ENCODE measurements around the gene AQR. TPM values are rescaled to one million over a fixed set of nuclear protein-coding genes. Genes with fewer than 3 reads are reported as not detected.

The AQR gene
- polyA plus RNA-seq, 1 of the 3 experiments (the other 2 are of a cell fraction), result 11.6 TPM

DNA sequence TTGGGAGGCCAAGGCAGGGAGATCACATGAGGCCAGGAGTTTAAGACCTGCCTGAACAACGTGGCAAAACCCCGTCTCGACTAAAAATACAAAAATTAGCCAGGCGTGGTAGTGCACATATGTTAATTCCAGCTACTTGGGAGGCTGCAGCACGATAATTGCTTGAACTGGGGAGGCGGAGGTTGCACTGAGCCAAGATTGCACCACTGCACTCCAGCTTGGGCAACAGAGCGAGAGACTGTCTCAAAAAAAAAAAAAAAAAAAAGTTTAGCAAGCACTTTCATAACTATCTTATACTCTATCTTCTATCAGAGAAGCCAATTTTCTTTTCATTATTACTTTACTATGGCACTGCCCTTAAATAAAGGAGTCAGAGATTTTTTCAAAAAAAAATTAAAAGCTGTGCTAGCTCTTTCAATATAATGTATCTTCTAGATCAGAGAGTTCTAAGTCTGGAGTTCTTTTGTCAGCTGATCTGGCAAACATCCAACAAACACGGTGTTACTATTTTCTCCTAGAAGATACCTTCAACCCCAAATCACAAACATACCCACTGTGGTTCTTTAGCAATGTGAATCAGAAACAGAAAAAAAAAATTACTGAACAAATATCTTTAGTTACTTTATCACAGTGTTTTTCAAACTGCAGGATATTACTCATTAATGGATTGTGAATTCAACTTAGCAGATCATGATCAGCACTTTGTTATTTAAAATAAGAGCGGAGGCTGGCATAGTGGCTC is 15.5 kb upstream of the AQR start:
- H3K27ac ChIP-seq (ENCODE audit: low read depth in 2 of 2, low read length in 1 of 2), result peak overlapping the region in 1 of 2 experiments; percentile 52; a peak in 2 of 4 replicates
- POLR2A ChIA-PET, result interaction anchor here (0.6 kb wide), 1 partner anchor 68 kb away, joined by 4 read pairs; no protein-coding TSS in a partner anchor
- H3F3A ChIP-seq (replicated peaks; ENCODE audit: insufficient read depth), result peaks cover 16% of the 10 kb centered on the region
- H3K4me2 ChIP-seq, result peak overlapping the region; percentile 63
- peaks cover 29 to 36% of the 10 kb centered on the region in 2 experiments for H3K36me3 ChIP-seq (replicated peaks in 1 of 2; ENCODE audit: control insufficient read depth in 1 of 2, insufficient read depth in 2 of 2, low read length in 1 of 2)
- no peaks in the 10 kb centered on the region for H3K9me2 ChIP-seq
- no peak overlapping the region for H3K4me3 ChIP-seq (ENCODE audit: low read depth in 2 of 2, low read length in 1 of 2)
- peaks cover 58% of the 10 kb centered on the region for H3K79me2 ChIP-seq (ENCODE audit: insufficient read depth)
- H4K20me1 ChIP-seq (ENCODE audit: insufficient read depth), result no peaks in the 10 kb centered on the region
- DNase-seq, result no peak
- CTCF ChIA-PET, result interaction anchor here (7.9 kb wide), 1 partner anchor 16 kb away, joined by 37 read pairs; the partner anchor contains the start of gene AQR
- 83% methylated on average over 9 of the region's 9 CpGs for WGBS (ENCODE audit: low lambda C conversion rate)
- no peaks in the 10 kb centered on the region for H3K27me3 ChIP-seq (ENCODE audit: insufficient read depth)
- H2AFZ ChIP-seq (ENCODE audit: low read depth), result no peak overlapping the region
- no peaks in the 10 kb centered on the region for H3K9me3 ChIP-seq
- TF ChIP-seq SIN3A (IDR thresholded peaks at IDR 0.05; ENCODE audit: borderline replicate concordance, low read depth, low read length) (no peak), NFIC (IDR thresholded peaks at IDR 0.05; ENCODE audit: borderline replicate concordance) (peak; percentile 21; the same call in 1 of the 2 replicates)
- peak overlapping the region; percentile 19; the same call in 1 of the 2 replicates for H3K9ac ChIP-seq
- peaks cover 9 to 12% of the 10 kb centered on the region in 2 experiments; a peak in 3 of 4 replicates for H3K4me1 ChIP-seq (ENCODE audit: control insufficient read depth in 1 of 2, insufficient read depth in 2 of 2, low read depth in 1 of 2, low read length in 1 of 2)

DNA sequence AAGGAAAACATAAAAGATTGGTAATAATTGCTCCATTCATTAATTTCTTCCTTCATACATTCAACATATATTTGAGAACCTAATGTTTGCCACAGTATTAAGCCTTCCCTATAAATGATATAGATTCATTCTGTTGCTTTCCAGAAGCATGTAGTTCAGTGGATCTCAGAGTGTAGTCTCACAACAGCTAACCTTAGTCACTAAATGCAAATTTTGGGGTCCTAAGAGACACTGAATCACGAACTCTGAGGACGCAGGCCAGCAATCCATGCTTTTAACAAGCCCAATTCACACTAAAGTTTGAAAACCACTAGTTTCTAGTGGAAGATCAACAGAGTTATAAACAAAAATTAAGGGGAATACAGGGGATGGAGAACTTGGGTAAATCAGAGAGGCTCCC is 7.2 kb upstream of the AQR start:
- TF ChIP-seq POLR2AphosphoS5 (IDR thresholded peaks at IDR 0.05; ENCODE audit: low read depth, low read length) (no peak), FOSL2 (IDR thresholded peaks at IDR 0.05; ENCODE audit: borderline replicate concordance, low read depth) (no peak), EP300 (IDR thresholded peaks at IDR 0.05; ENCODE audit: borderline replicate concordance in 1 of 2, low read depth in 1 of 2, low read length in 1 of 2) (no peak), MXI1 (IDR thresholded peaks at IDR 0.05; ENCODE audit: low read depth, low read length) (no peak), CHD2 (IDR thresholded peaks at IDR 0.05; ENCODE audit: low read length, partially characterized antibody) (no peak), USF2 (IDR thresholded peaks at IDR 0.05; ENCODE audit: borderline replicate concordance, low read depth, low read length) (no peak), TCF12 (IDR thresholded peaks at IDR 0.05) (no peak)
- TF ChIP-seq, protein P1, sequence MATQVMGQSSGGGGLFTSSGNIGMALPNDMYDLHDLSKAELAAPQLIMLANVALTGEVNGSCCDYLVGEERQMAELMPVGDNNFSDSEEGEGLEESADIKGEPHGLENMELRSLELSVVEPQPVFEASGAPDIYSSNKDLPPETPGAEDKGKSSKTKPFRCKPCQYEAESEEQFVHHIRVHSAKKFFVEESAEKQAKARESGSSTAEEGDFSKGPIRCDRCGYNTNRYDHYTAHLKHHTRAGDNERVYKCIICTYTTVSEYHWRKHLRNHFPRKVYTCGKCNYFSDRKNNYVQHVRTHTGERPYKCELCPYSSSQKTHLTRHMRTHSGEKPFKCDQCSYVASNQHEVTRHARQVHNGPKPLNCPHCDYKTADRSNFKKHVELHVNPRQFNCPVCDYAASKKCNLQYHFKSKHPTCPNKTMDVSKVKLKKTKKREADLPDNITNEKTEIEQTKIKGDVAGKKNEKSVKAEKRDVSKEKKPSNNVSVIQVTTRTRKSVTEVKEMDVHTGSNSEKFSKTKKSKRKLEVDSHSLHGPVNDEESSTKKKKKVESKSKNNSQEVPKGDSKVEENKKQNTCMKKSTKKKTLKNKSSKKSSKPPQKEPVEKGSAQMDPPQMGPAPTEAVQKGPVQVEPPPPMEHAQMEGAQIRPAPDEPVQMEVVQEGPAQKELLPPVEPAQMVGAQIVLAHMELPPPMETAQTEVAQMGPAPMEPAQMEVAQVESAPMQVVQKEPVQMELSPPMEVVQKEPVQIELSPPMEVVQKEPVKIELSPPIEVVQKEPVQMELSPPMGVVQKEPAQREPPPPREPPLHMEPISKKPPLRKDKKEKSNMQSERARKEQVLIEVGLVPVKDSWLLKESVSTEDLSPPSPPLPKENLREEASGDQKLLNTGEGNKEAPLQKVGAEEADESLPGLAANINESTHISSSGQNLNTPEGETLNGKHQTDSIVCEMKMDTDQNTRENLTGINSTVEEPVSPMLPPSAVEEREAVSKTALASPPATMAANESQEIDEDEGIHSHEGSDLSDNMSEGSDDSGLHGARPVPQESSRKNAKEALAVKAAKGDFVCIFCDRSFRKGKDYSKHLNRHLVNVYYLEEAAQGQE (IDR thresholded peaks at IDR 0.05; ENCODE audit: low read depth, low read length), result no peak
- TF ChIP-seq, protein P2, sequence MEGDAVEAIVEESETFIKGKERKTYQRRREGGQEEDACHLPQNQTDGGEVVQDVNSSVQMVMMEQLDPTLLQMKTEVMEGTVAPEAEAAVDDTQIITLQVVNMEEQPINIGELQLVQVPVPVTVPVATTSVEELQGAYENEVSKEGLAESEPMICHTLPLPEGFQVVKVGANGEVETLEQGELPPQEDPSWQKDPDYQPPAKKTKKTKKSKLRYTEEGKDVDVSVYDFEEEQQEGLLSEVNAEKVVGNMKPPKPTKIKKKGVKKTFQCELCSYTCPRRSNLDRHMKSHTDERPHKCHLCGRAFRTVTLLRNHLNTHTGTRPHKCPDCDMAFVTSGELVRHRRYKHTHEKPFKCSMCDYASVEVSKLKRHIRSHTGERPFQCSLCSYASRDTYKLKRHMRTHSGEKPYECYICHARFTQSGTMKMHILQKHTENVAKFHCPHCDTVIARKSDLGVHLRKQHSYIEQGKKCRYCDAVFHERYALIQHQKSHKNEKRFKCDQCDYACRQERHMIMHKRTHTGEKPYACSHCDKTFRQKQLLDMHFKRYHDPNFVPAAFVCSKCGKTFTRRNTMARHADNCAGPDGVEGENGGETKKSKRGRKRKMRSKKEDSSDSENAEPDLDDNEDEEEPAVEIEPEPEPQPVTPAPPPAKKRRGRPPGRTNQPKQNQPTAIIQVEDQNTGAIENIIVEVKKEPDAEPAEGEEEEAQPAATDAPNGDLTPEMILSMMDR (IDR thresholded peaks at IDR 0.05), result no peak
- DNase-seq, result no peak
- Histone ChIP-seq H3K4me3 (ENCODE audit: low read depth in 2 of 2, low read length in 1 of 2) (no peak overlapping the region), H3K36me3 (replicated peaks in 1 of 2; ENCODE audit: control insufficient read depth in 1 of 2, insufficient read depth in 2 of 2, low read length in 1 of 2) (peaks cover 5 to 16% of the 10 kb centered on the region in 2 experiments), H4K20me1 (ENCODE audit: insufficient read depth) (no peaks in the 10 kb centered on the region), H3K79me2 (ENCODE audit: insufficient read depth) (no peaks in the 10 kb centered on the region; the same call in none of the 2 replicates), H3K9ac (no peak overlapping the region), H3F3A (replicated peaks; ENCODE audit: insufficient read depth) (peaks cover 5% of the 10 kb centered on the region), H3K27me3 (ENCODE audit: insufficient read depth) (no peaks in the 10 kb centered on the region), H3K4me1 (ENCODE audit: control insufficient read depth in 1 of 2, insufficient read depth in 2 of 2, low read depth in 1 of 2, low read length in 1 of 2) (no peaks in the 10 kb centered on the region), H3K4me2 (no peak overlapping the region), H3K9me2 (no peaks in the 10 kb centered on the region), H2AFZ (ENCODE audit: low read depth) (no peak overlapping the region), H3K27ac (ENCODE audit: low read depth in 2 of 2, low read length in 1 of 2) (no peak overlapping the region), H3K9me3 (no peaks in the 10 kb centered on the region)
- ChIA-PET CTCF (interaction anchor here (0.7 to 1.0 kb wide), 2 partner anchors 11 to 50 kb away, joined by 3 to 4 read pairs; partner anchors contain the start of gene ZNF770), POLR2A (interaction anchor here (1.2 kb wide), 1 partner anchor 12 kb away, joined by 3 read pairs; the partner anchor contains the start of gene ZNF770)
- WGBS (ENCODE audit: low lambda C conversion rate), result 70% methylated on average over 2 of the region's 2 CpGs
